ENCODE measurements around the gene RNASEH1. TPM values are rescaled to one million over a fixed set of nuclear protein-coding genes. Genes with fewer than 3 reads are reported as not detected.

Gene RNASEH1
- total RNA-seq, 4 donors from 2014 or later: 28.1 to 46.2 (median 34.0) TPM

GRCh38 chr2:3600256-3600855, 42.2 kb upstream of the RNASEH1 start:
- ATAC-seq: no peak
- no peaks in the 10 kb centered on the region for H3K9me3 ChIP-seq
- peaks cover 6% of the 10 kb centered on the region for H3K27me3 ChIP-seq
- peaks cover 0 to under 1% (median 0%) of the 10 kb centered on the region in 3 donors for H3K4me1 ChIP-seq
- TF ChIP-seq EP300 (IDR thresholded peaks at IDR 0.05): no peak
- TF ChIP-seq POLR2A (IDR thresholded peaks at IDR 0.05): no peak
- no peak for TF ChIP-seq POLR2AphosphoS5 (IDR thresholded peaks at IDR 0.05)
- no peak for TF ChIP-seq CTCF (IDR thresholded peaks at IDR 0.05)
- WGBS, 2 donors (ENCODE audit: low coverage in 1 of 2): 80 to 83% methylated on average over 1 to 9 of the region's 11 CpGs
- no peak overlapping the region for H3K4me3 ChIP-seq
- no peak overlapping the region for H3K27ac ChIP-seq
- no peaks in the 10 kb centered on the region for H3K36me3 ChIP-seq

- H3K4me1 ChIP-seq: peaks cover 0 to 9% (median 0%) of the 10 kb centered on the region in 3 donors
- peak; percentile 15 for ATAC-seq
- TF ChIP-seq POLR2A (IDR thresholded peaks at IDR 0.05) (no peak), POLR2AphosphoS5 (IDR thresholded peaks at IDR 0.05) (no peak), EP300 (IDR thresholded peaks at IDR 0.05) (no peak), CTCF (IDR thresholded peaks at IDR 0.05) (no peak)
- no peaks in the 10 kb centered on the region for H3K9me3 ChIP-seq
- H3K27me3 ChIP-seq: peaks cover 5% of the 10 kb centered on the region
- no peaks in the 10 kb centered on the region for H3K36me3 ChIP-seq
- no peak overlapping the region for H3K4me3 ChIP-seq
- no peak overlapping the region for H3K27ac ChIP-seq
- WGBS, 2 donors (ENCODE audit: low coverage in 1 of 2): 77 to 78% methylated on average over 8 to 9 of the region's 22 CpGs
Observed at GRCh38 chr2:3598912-3599854, 41.0 kb upstream of the RNASEH1 start.

GRCh38 chr2:3598197-3598910, 40.2 kb upstream of the RNASEH1 start:
- Histone ChIP-seq H3K4me3 (no peak overlapping the region), H3K27ac (no peak overlapping the region), H3K9me3 (no peaks in the 10 kb centered on the region), H3K27me3 (no peaks in the 10 kb centered on the region), H3K36me3 (no peaks in the 10 kb centered on the region), H3K4me1 (peaks cover 0 to 9% (median 0%) of the 10 kb centered on the region in 3 donors)
- no peak for ATAC-seq
- WGBS, 2 donors (ENCODE audit: low coverage in 1 of 2): 72 to 88% methylated on average over 10 to 11 of the region's 22 CpGs
- TF ChIP-seq POLR2AphosphoS5 (IDR thresholded peaks at IDR 0.05) (no peak), EP300 (IDR thresholded peaks at IDR 0.05) (no peak), CTCF (IDR thresholded peaks at IDR 0.05) (no peak), POLR2A (IDR thresholded peaks at IDR 0.05) (no peak)

GRCh38 chr2:3597567-3597966, 39.4 kb upstream of the RNASEH1 start:
- H3K4me3 ChIP-seq: no peak overlapping the region
- H3K27me3 ChIP-seq: no peaks in the 10 kb centered on the region
- H3K36me3 ChIP-seq: no peaks in the 10 kb centered on the region
- no peak for TF ChIP-seq POLR2AphosphoS5 (IDR thresholded peaks at IDR 0.05)
- no peak for TF ChIP-seq POLR2A (IDR thresholded peaks at IDR 0.05)
- TF ChIP-seq EP300 (IDR thresholded peaks at IDR 0.05): no peak
- no peak for TF ChIP-seq CTCF (IDR thresholded peaks at IDR 0.05)
- H3K27ac ChIP-seq: peak overlapping the region in 1 of 4 donors; percentile 15
- H3K4me1 ChIP-seq: peaks cover 0 to 9% (median 0%) of the 10 kb centered on the region in 3 donors
- no peak for ATAC-seq
- 61 to 81% methylated on average over 5 to 6 of the region's 6 CpGs for WGBS, 2 donors (ENCODE audit: low coverage in 1 of 2)
- no peaks in the 10 kb centered on the region for H3K9me3 ChIP-seq
